Measurements from ENCODE around the gene TMEM131.
"Not testable (repeated sequence)": the region's sequence is repeated elsewhere in the genome, so short reads cannot be mapped to it uniquely, and the experiment has no call there.

Gene TMEM131

GRCh38 chr2:97848306-97848705, 147.4 kb downstream of the TMEM131 start:
- no peak for DNase-seq

- not testable (repeated sequence) for DNase-seq
These were observed 149.0 kb downstream of the TMEM131 start for GRCh38 chr2:97846716-97847115.

GRCh38 chr2:97845818-97846217, 149.9 kb downstream of the TMEM131 start:
- DNase-seq, result no peak

- DNase-seq, result no peak
These were observed 150.6 kb downstream of the TMEM131 start for GRCh38 chr2:97845133-97845532.

- peak in 1 of 2 experiments; percentile 43 for DNase-seq
These were observed 151.4 kb downstream of the TMEM131 start for GRCh38 chr2:97844311-97844859.

GRCh38 chr2:97840198-97840597, 155.6 kb downstream of the TMEM131 start:
- no peak for DNase-seq

GRCh38 chr2:97834610-97835009, 161.1 kb downstream of the TMEM131 start:
- DNase-seq, result no peak

- DNase-seq, result no peak
These were observed 164.6 kb downstream of the TMEM131 start for GRCh38 chr2:97831121-97831520.

- DNase-seq, result not testable (repeated sequence)
These were observed 166.5 kb downstream of the TMEM131 start for GRCh38 chr2:97829255-97829654.

GRCh38 chr2:97827013-97827412, 168.7 kb downstream of the TMEM131 start:
- DNase-seq, result not testable (repeated sequence)

- not testable (repeated sequence) for DNase-seq
These were observed 169.4 kb downstream of the TMEM131 start for GRCh38 chr2:97826266-97826847.

GRCh38 chr2:97824011-97824410, 171.7 kb downstream of the TMEM131 start:
- DNase-seq, result not testable (repeated sequence)

- not testable (repeated sequence) for DNase-seq
These were observed 173.9 kb downstream of the TMEM131 start for GRCh38 chr2:97821862-97822261.

GRCh38 chr2:97819754-97820153, 176.0 kb downstream of the TMEM131 start:
- DNase-seq, result no peak

- no peak for DNase-seq
These were observed 179.3 kb downstream of the TMEM131 start for GRCh38 chr2:97816411-97816810.

GRCh38 chr2:97812931-97813330, 182.8 kb downstream of the TMEM131 start:
- DNase-seq, result no peak

GRCh38 chr2:97808816-97809215, 186.9 kb downstream of the TMEM131 start:
- no peak for DNase-seq

GRCh38 chr2:97806738-97807618, 188.8 kb downstream of the TMEM131 start:
- peak; percentile 10 to 76 for DNase-seq

- no peak for DNase-seq
These were observed 190.0 kb downstream of the TMEM131 start for GRCh38 chr2:97805776-97806175.

GRCh38 chr2:97801028-97801427, 194.7 kb downstream of the TMEM131 start:
- no peak for DNase-seq

GRCh38 chr2:97798416-97798815, 197.3 kb downstream of the TMEM131 start:
- DNase-seq, result no peak

- DNase-seq, result no peak
These were observed 198.4 kb downstream of the TMEM131 start for GRCh38 chr2:97797355-97797754.

- no peak for DNase-seq
These were observed 199.2 kb downstream of the TMEM131 start for GRCh38 chr2:97796465-97797126.

Measured in NCI-H446 (cell line).